Fibroblast of lung (primary cell): ENCODE measurements around the gene GP5. TPM values are rescaled to one million over a fixed set of nuclear protein-coding genes. Genes with fewer than 3 reads are reported as not detected.

Source experiments
- DNase-seq, 2 donors: peaks; one replicate each; pipeline versions ENCODE4 v3.0.0 to v3.0.0-alpha.2; 2010; ENCODE audit warnings: low read depth in 2 of 2
- H2AFZ ChIP-seq: 2 replicates; pipeline ENCODE4 v1.5.1; 2012; ENCODE audit warnings: low read length, control low read depth, inconsistent platforms
- H3K27ac ChIP-seq: 2 replicates; pipeline ENCODE4 v1.5.1; 2011; ENCODE audit warnings: low read length, control low read depth; ENCODE audit not compliant: insufficient read depth
- H3K27me3 ChIP-seq: 2 replicates; pipeline ENCODE4 v1.5.1; 2011; ENCODE audit warnings: mild to moderate bottlenecking, low read length; ENCODE audit not compliant: control insufficient read depth, insufficient read depth
- H3K36me3 ChIP-seq: 2 replicates; pipeline ENCODE4 v1.5.1; 2011; ENCODE audit warnings: low read length; ENCODE audit not compliant: control insufficient read depth, insufficient read depth
- H3K4me1 ChIP-seq: 2 replicates; pipeline ENCODE4 v1.5.1; 2011; ENCODE audit warnings: low read length; ENCODE audit not compliant: control insufficient read depth, insufficient read depth; ENCODE audit errors: extremely low read depth
- H3K4me2 ChIP-seq: 2 replicates; pipeline ENCODE4 v1.5.1; 2011; ENCODE audit warnings: low read length, control low read depth; ENCODE audit not compliant: insufficient read depth; ENCODE audit errors: extremely low read depth
- H3K4me3 ChIP-seq, 4 experiments: fragments of 200-600 bp in 1 of 4; sonication (generic) in 1 of 4; replicated peaks in 1 of 4; 2 replicates each; pipeline ENCODE4 v1.5.1; 2011 to 2016; ENCODE audit warnings: low read length in 4 of 4, low read depth in 3 of 4, mild to moderate bottlenecking in 3 of 4, control low read depth in 2 of 4, inconsistent platforms in 1 of 4, mixed read lengths in 1 of 4; ENCODE audit not compliant: insufficient read depth in 1 of 4; ENCODE audit errors: control extremely low read depth in 1 of 4
- H3K79me2 ChIP-seq: 2 replicates; pipeline ENCODE4 v1.5.1; 2012; ENCODE audit warnings: mild to moderate bottlenecking, low read length, inconsistent platforms; ENCODE audit not compliant: control insufficient read depth, insufficient read depth
- H3K9ac ChIP-seq: 2 replicates; pipeline ENCODE4 v1.5.1; 2011; ENCODE audit warnings: mild to moderate bottlenecking, low read length, control low read depth; ENCODE audit not compliant: insufficient read depth
- H3K9me3 ChIP-seq: 2 replicates; pipeline ENCODE4 v1.5.1; 2012; ENCODE audit warnings: low read depth, low read length; ENCODE audit not compliant: control insufficient read depth, insufficient read depth
- H4K20me1 ChIP-seq: 2 replicates; pipeline ENCODE4 v1.5.1; 2011; ENCODE audit warnings: low read length; ENCODE audit not compliant: control insufficient read depth, insufficient read depth; ENCODE audit errors: extremely low read depth
- EZH2 ChIP-seq: IDR thresholded peaks from 2 replicates; pipeline ENCODE4 v1.5.1; 2012; ENCODE audit warnings: low read length, control low read depth, mild to moderate bottlenecking; ENCODE audit errors: missing control alignments
- polyA plus RNA-seq, 2 donors: library from polyadenylated mRNA; depleted of rRNA in 1 of 2; stranded (reverse) in 1 of 2; unstranded in 1 of 2; fragments of >200 nt; gene quantifications; 2 replicates each; pipeline ENCODE4 v1.2.1, GENCODE V29; 2011 to 2012; ENCODE audit warnings: missing spikeins in 1 of 2
- total RNA-seq: library from RNA; depleted of rRNA; stranded (reverse); fragments of >200 nt; gene quantifications from 2 replicates; pipeline ENCODE4 v1.2.1, GENCODE V29; 2014
- TF ChIP-seq, protein P1 (sequence below), 2 donors: IDR thresholded peaks in 1 of 2; conservative IDR thresholded peaks in 1 of 2; 1 replicate in 1 of 2; 2 replicates in 1 of 2; pipeline ENCODE4 v1.5.1; 2011 to 2012; ENCODE audit warnings: low read length in 2 of 2, control low read depth in 1 of 2, inconsistent platforms in 1 of 2, low read depth in 1 of 2, mild to moderate bottlenecking in 1 of 2

GP5 gene
- total and polyA plus RNA-seq, 2 donors (not counting 1 experiment from before 2014, with no cell fraction given) = 0.06 to 0.17 TPM

GRCh38 chr3:194360568-194360967 lies 38.5 kb downstream of the GP5 start:
- H3K27me3 ChIP-seq = peaks cover 4% of the 10 kb centered on the region
- H3K4me3 ChIP-seq = no peak overlapping the region
- no peak overlapping the region for H3K4me2 ChIP-seq
- H3K36me3 ChIP-seq = no peaks in the 10 kb centered on the region
- H4K20me1 ChIP-seq = no peaks in the 10 kb centered on the region
- peaks cover 10% of the 10 kb centered on the region for H3K4me1 ChIP-seq
- no peak overlapping the region for H3K9ac ChIP-seq
- DNase-seq = no peak
- no peaks in the 10 kb centered on the region for H3K9me3 ChIP-seq
- no peak overlapping the region for H2AFZ ChIP-seq
- no peak overlapping the region for H3K27ac ChIP-seq
- TF ChIP-seq, protein P1, sequence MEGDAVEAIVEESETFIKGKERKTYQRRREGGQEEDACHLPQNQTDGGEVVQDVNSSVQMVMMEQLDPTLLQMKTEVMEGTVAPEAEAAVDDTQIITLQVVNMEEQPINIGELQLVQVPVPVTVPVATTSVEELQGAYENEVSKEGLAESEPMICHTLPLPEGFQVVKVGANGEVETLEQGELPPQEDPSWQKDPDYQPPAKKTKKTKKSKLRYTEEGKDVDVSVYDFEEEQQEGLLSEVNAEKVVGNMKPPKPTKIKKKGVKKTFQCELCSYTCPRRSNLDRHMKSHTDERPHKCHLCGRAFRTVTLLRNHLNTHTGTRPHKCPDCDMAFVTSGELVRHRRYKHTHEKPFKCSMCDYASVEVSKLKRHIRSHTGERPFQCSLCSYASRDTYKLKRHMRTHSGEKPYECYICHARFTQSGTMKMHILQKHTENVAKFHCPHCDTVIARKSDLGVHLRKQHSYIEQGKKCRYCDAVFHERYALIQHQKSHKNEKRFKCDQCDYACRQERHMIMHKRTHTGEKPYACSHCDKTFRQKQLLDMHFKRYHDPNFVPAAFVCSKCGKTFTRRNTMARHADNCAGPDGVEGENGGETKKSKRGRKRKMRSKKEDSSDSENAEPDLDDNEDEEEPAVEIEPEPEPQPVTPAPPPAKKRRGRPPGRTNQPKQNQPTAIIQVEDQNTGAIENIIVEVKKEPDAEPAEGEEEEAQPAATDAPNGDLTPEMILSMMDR (conservative IDR thresholded peaks at IDR 0.05 in 1 of 2, IDR thresholded peaks at IDR 0.05 in 1 of 2; ENCODE audit: low read depth in 1 of 2, low read length in 2 of 2) = no peak
- TF ChIP-seq EZH2 = no peak
- no peaks in the 10 kb centered on the region for H3K79me2 ChIP-seq

- DNase-seq = no peak
- H4K20me1 ChIP-seq = no peaks in the 10 kb centered on the region
- no peak overlapping the region for H3K4me2 ChIP-seq
- H3K27me3 ChIP-seq = peaks cover 9% of the 10 kb centered on the region
- TF ChIP-seq, protein P1 (conservative IDR thresholded peaks at IDR 0.05 in 1 of 2, IDR thresholded peaks at IDR 0.05 in 1 of 2; ENCODE audit: low read depth in 1 of 2, low read length in 2 of 2) = no peak
- no peak for TF ChIP-seq EZH2
- H3K9me3 ChIP-seq = no peaks in the 10 kb centered on the region
- no peaks in the 10 kb centered on the region for H3K79me2 ChIP-seq
- H3K4me3 ChIP-seq = no peak overlapping the region
- H3K27ac ChIP-seq = no peak overlapping the region
- no peak overlapping the region for H2AFZ ChIP-seq
- H3K9ac ChIP-seq = no peak overlapping the region
- H3K4me1 ChIP-seq = no peaks in the 10 kb centered on the region
- no peaks in the 10 kb centered on the region for H3K36me3 ChIP-seq
Observed at GRCh38 chr3:194357681-194358080, 41.4 kb downstream of the GP5 start.

- H3K27me3 ChIP-seq = peaks cover 5% of the 10 kb centered on the region
- no peak for DNase-seq
- TF ChIP-seq, protein P1 (conservative IDR thresholded peaks at IDR 0.05 in 1 of 2, IDR thresholded peaks at IDR 0.05 in 1 of 2; ENCODE audit: low read depth in 1 of 2, low read length in 2 of 2) = no peak
- TF ChIP-seq EZH2 = no peak
- H3K79me2 ChIP-seq = no peaks in the 10 kb centered on the region
- no peaks in the 10 kb centered on the region for H3K36me3 ChIP-seq
- no peaks in the 10 kb centered on the region for H3K9me3 ChIP-seq
- no peak overlapping the region for H3K4me2 ChIP-seq
- H3K4me1 ChIP-seq = no peaks in the 10 kb centered on the region
- H4K20me1 ChIP-seq = no peaks in the 10 kb centered on the region
- no peak overlapping the region for H3K27ac ChIP-seq
- H3K9ac ChIP-seq = no peak overlapping the region
- no peak overlapping the region for H2AFZ ChIP-seq
- H3K4me3 ChIP-seq = no peak overlapping the region
Observed at GRCh38 chr3:194355379-194355778, 43.7 kb downstream of the GP5 start.
